Measurements from ENCODE around the gene G6PC3.

- TF ChIP-seq RAD21 (IDR thresholded peaks at IDR 0.05; ENCODE audit: low read depth) (peak; percentile 38; the same call in 1 of the 2 replicates), FOXM1 (IDR thresholded peaks at IDR 0.05; ENCODE audit: borderline replicate concordance, low read depth) (no peak), TCF12 (IDR thresholded peaks at IDR 0.05; ENCODE audit: low read depth) (no peak), TEAD4 (IDR thresholded peaks at IDR 0.05) (no peak), MAX (IDR thresholded peaks at IDR 0.05) (no peak)
Measured at GRCh38 chr17:44084131-44084538, 13.6 kb downstream of the G6PC3 start.
